ENCODE results near the gene SHLD1. TPM values are rescaled to one million over a fixed set of nuclear protein-coding genes. Genes with fewer than 3 reads are reported as not detected.

The SHLD1 gene
- total RNA-seq, 1 experiment from 2014 or later, result 6.7 TPM

- Histone ChIP-seq H2BK5ac (ENCODE audit: insufficient read length, low read length) (no peak overlapping the region), H3K4ac (ENCODE audit: low read depth, low read length) (no peak overlapping the region), H3K23ac (ENCODE audit: insufficient read length, low read depth, low read length) (no peak overlapping the region), H4K5ac (ENCODE audit: insufficient read length, low read depth, low read length) (no peak overlapping the region), H2BK12ac (ENCODE audit: insufficient read length, low read depth, low read length) (no peak overlapping the region), H3K4me2 (ENCODE audit: insufficient read depth, insufficient read length, low read length) (no peak overlapping the region), H3K4me1 (ENCODE audit: insufficient read depth, low read length) (no peaks in the 10 kb centered on the region), H2AK5ac (ENCODE audit: insufficient read length, low read length) (no peak overlapping the region), H3K14ac (ENCODE audit: insufficient read depth, low read length) (no peak overlapping the region), H3K9ac (ENCODE audit: extremely low read depth, insufficient read length, low read length) (no peak overlapping the region), H4K91ac (ENCODE audit: insufficient read length, low read depth, low read length) (no peak overlapping the region), H3K79me1 (ENCODE audit: insufficient read depth, low read depth, low read length, poor library complexity, severe bottlenecking) (no peaks in the 10 kb centered on the region), H3K9me3 (ENCODE audit: control insufficient read depth, low read depth, low read length) (no peaks in the 10 kb centered on the region), H3T11ph (ENCODE audit: low read length) (no peak overlapping the region), H3K79me2 (ENCODE audit: insufficient read depth, low read length) (no peaks in the 10 kb centered on the region), H3K23me2 (ENCODE audit: insufficient read length, low read depth, low read length, poor library complexity, severe bottlenecking) (no peaks in the 10 kb centered on the region), H4K8ac (replicated peaks; ENCODE audit: insufficient read length, low read depth, low read length) (no peak overlapping the region), H3K27ac (ENCODE audit: insufficient read length, low read depth, low read length) (no peak overlapping the region), H2BK120ac (ENCODE audit: low read depth, low read length, poor library complexity, severe bottlenecking) (no peak overlapping the region), H3K18ac (ENCODE audit: insufficient read length, low read depth, low read length) (no peak overlapping the region), H3K27me3 (ENCODE audit: insufficient read depth, low read length) (no peaks in the 10 kb centered on the region), H4K20me1 (ENCODE audit: control insufficient read depth, insufficient read depth, insufficient read length) (no peaks in the 10 kb centered on the region), H3K56ac (ENCODE audit: insufficient read length, low read depth, low read length) (no peak overlapping the region), H2AFZ (ENCODE audit: low read length) (no peak overlapping the region), H2BK20ac (ENCODE audit: low read depth, low read length, poor library complexity, severe bottlenecking) (no peak overlapping the region), H2BK15ac (ENCODE audit: low read depth, low read length) (no peak overlapping the region)
- no peaks in the 10 kb centered on the region; a peak in 1 of 5 replicates for H3K9me3 Mint-ChIP-seq
- H3K4me3 Mint-ChIP-seq, result no peak overlapping the region
- TF ChIP-seq CTCF (conservative IDR thresholded peaks at IDR 0.05), result no peak
- H3K4me1 Mint-ChIP-seq, result no peaks in the 10 kb centered on the region; a peak in 1 of 4 replicates
- H3K27me3 Mint-ChIP-seq (ENCODE audit: low read depth), result no peaks in the 10 kb centered on the region
- no peak overlapping the region for H3K27ac Mint-ChIP-seq
- no peaks in the 10 kb centered on the region for H3K36me3 Mint-ChIP-seq (ENCODE audit: insufficient read depth in 1 of 3, low read depth in 3 of 3)
- DNase-seq, result no peak
Measured at GRCh38 chr20:5834436-5835005, 84.3 kb downstream of the SHLD1 start.

Measured in H9 (cell line).